Stimulated activated naive CD8-positive, alpha-beta T cell treated with anti-CD3 and anti-CD28 coated beads, Interleukin-15, Interleukin-2, amounts not matched to agents 100 ng/mL and 50 ng/mL, for 24 hours (primary cell): ENCODE data around the gene PTPRJ.

Source experiments
- H3K27ac Mint-ChIP-seq: one replicate; pipeline ENCODE4 v1.8.0; 2021; ENCODE audit warnings: mild to moderate bottlenecking, mixed read lengths
- H3K27me3 Mint-ChIP-seq: one replicate; pipeline ENCODE4 v1.8.0; 2021; ENCODE audit warnings: mixed read lengths
- H3K36me3 Mint-ChIP-seq: one replicate; pipeline ENCODE4 v1.8.0; 2021; ENCODE audit warnings: low read depth, mixed read lengths
- H3K4me1 Mint-ChIP-seq: one replicate; pipeline ENCODE4 v1.8.0; 2021; ENCODE audit warnings: low read depth, mixed read lengths
- H3K4me3 Mint-ChIP-seq: one replicate; pipeline ENCODE4 v1.8.0; 2021; ENCODE audit warnings: mild to moderate bottlenecking, mixed read lengths
- H3K9me3 Mint-ChIP-seq: one replicate; pipeline ENCODE4 v1.8.0; 2021; ENCODE audit warnings: mixed read lengths

The PTPRJ gene

DNA sequence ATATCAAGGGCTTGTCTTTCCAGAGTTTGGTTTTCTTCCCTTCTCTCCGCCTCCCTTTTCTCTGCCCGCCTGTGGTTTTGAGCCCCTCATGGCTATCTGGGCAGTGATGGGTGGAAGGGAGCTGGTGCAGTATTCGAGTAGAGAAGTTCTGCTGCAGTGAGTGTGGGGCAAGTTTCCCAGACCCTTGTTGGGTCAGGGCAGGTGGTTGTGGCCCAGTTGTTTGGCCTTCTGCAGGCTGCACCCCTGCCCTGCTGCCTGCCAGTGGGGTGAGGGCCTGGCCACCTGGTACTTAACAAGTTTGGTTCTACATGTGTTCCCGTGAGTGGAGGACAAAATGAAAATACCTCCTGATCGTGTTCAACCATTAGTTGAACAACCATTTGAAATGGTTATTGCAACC lies 65.2 kb downstream of the PTPRJ start:
- Mint-ChIP-seq H3K36me3 (peaks cover 8% of the 10 kb centered on the region), H3K4me3 (no peak overlapping the region)

GRCh38 chr11:48047616-48048015 lies 67.3 kb downstream of the PTPRJ start:
- Mint-ChIP-seq H3K4me1 (peaks cover 86% of the 10 kb centered on the region), H3K36me3 (peaks cover 3% of the 10 kb centered on the region), H3K27ac (peak overlapping the region; percentile 65), H3K9me3 (no peaks in the 10 kb centered on the region), H3K27me3 (no peaks in the 10 kb centered on the region), H3K4me3 (no peak overlapping the region)

More for the DNA sequence above, 65.2 kb downstream of the PTPRJ start:
- Mint-ChIP-seq H3K27me3 (no peaks in the 10 kb centered on the region), H3K9me3 (no peaks in the 10 kb centered on the region), H3K4me1 (peaks cover 73% of the 10 kb centered on the region), H3K27ac (peak overlapping the region; percentile 22)

- no peaks in the 10 kb centered on the region for H3K27me3 Mint-ChIP-seq
- H3K4me3 Mint-ChIP-seq, result no peak overlapping the region
- peak overlapping the region; percentile 16 for H3K27ac Mint-ChIP-seq
- H3K36me3 Mint-ChIP-seq, result peaks cover 3% of the 10 kb centered on the region
- H3K4me1 Mint-ChIP-seq, result peaks cover 80% of the 10 kb centered on the region
- no peaks in the 10 kb centered on the region for H3K9me3 Mint-ChIP-seq
Observed at GRCh38 chr11:48049036-48049435, 68.7 kb downstream of the PTPRJ start.

- no peak overlapping the region for H3K4me3 Mint-ChIP-seq
- H3K4me1 Mint-ChIP-seq, result peaks cover 80% of the 10 kb centered on the region
- H3K36me3 Mint-ChIP-seq, result peaks cover 3% of the 10 kb centered on the region
- no peaks in the 10 kb centered on the region for H3K27me3 Mint-ChIP-seq
- peak overlapping the region; percentile 55 for H3K27ac Mint-ChIP-seq
- no peaks in the 10 kb centered on the region for H3K9me3 Mint-ChIP-seq
Observed at GRCh38 chr11:48050304-48050703, 69.9 kb downstream of the PTPRJ start.

GRCh38 chr11:48051217-48051830 lies 71.0 kb downstream of the PTPRJ start:
- Mint-ChIP-seq H3K36me3 (peaks cover 3% of the 10 kb centered on the region), H3K4me1 (peaks cover 82% of the 10 kb centered on the region), H3K27me3 (no peaks in the 10 kb centered on the region), H3K9me3 (no peaks in the 10 kb centered on the region), H3K4me3 (no peak overlapping the region), H3K27ac (peak overlapping the region; percentile 16)

DNA sequence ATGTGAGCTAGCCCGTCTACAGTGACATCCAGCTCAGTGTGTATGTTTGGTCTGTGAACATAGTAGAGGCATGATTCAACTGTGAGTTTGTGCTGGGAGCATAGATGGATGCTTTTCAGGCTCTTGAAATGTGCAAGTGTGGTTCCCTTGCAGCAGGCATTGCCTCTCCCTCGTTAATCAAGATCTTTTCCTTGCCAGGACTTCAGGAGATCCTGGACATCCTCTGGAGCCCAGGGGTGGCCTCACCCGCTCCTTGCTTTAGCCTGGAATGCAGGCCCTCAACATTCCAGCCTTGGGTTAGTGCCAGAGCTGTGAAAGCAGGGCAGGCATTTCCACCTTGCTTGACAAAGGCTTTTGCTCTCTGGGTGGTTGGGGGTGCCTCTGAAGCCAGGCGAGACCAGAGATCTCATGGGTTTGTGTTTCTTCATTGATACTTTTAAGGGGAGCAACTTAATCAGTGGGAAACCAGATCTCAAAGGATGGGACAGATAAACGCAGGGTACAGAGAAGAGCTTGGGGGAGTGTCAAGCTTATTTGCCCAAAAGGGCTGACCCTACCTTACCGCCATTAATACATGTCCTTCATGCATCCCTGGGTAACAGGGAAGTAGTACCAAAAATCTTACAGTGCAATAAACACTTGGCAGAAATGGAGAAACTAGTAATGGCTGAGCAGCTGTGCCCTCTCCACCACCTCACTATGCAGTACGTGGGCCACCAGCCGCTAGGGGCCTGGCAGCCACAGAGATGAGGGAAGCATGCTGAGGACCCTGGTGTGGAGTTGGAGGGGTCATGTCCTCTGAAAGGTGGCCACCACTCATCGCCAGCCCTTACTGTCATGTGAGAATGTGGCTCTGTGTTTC lies 72.1 kb downstream of the PTPRJ start:
- Mint-ChIP-seq H3K27ac (no peak overlapping the region), H3K27me3 (no peaks in the 10 kb centered on the region), H3K36me3 (peaks cover 3% of the 10 kb centered on the region), H3K4me3 (no peak overlapping the region), H3K4me1 (peaks cover 87% of the 10 kb centered on the region), H3K9me3 (no peaks in the 10 kb centered on the region)

GRCh38 chr11:48054994-48055291 lies 74.6 kb downstream of the PTPRJ start:
- H3K4me3 Mint-ChIP-seq, result no peak overlapping the region
- no peaks in the 10 kb centered on the region for H3K9me3 Mint-ChIP-seq
- peaks cover 7% of the 10 kb centered on the region for H3K36me3 Mint-ChIP-seq

GRCh38 chr11:48055292-48056132 lies 75.2 kb downstream of the PTPRJ start:
- Mint-ChIP-seq H3K36me3 (peaks cover 4% of the 10 kb centered on the region), H3K4me1 (peaks cover 91% of the 10 kb centered on the region), H3K4me3 (peak overlapping the region; percentile 70), H3K27me3 (no peaks in the 10 kb centered on the region), H3K9me3 (no peaks in the 10 kb centered on the region), H3K27ac (peak overlapping the region; percentile 85)

More at GRCh38 chr11:48054994-48055291, 74.6 kb downstream of the PTPRJ start:
- H3K4me1 Mint-ChIP-seq, result peaks cover 91% of the 10 kb centered on the region
- no peaks in the 10 kb centered on the region for H3K27me3 Mint-ChIP-seq
- H3K27ac Mint-ChIP-seq, result peak overlapping the region; percentile 85

DNA sequence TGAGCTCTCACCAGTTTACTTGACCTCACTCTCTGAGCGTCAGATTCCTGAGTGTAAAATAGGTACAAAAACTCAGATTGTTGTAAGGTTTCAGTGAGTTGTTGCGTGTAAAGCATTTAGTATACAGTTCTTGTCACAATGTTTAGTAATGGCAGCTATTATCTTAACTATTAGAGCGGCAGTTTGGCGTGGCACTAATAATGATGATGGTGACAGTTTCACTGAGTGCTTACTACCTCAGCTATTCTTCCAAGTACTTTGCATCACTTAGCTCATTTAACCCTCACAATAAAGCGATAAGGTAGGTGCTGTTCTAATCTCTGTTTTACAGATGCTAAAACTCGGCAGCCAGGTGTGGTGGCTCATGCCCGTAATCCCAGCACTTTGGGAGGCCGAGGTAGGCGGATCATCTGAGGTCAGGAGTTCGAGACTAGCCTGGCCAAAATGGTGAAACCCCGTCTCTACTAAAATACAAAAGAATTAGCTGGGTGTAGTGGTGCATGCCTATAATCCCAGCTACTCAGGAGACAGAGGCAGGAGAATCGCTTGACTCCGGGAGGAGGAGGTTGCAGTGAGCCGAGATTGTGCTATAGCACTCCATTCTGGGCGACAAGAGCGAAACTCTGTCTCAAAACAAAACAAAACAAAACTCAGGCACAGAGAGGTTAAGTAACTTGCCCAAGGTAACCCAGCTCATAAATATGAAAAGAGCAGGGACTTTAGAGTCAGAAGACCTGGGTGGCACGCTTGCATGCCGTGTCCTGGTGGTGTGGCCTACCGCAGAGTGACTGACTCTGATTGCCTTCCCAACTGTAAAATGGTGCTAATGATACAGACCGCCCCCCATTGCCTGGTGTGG lies 76.2 kb downstream of the PTPRJ start:
- Mint-ChIP-seq H3K4me3 (peak overlapping the region; percentile 70), H3K9me3 (no peaks in the 10 kb centered on the region), H3K27me3 (no peaks in the 10 kb centered on the region), H3K4me1 (peaks cover 87% of the 10 kb centered on the region), H3K36me3 (peaks cover 4% of the 10 kb centered on the region), H3K27ac (peak overlapping the region; percentile 85)

- Mint-ChIP-seq H3K4me1 (peaks cover 75% of the 10 kb centered on the region), H3K9me3 (no peaks in the 10 kb centered on the region), H3K36me3 (peaks cover 4% of the 10 kb centered on the region), H3K4me3 (no peak overlapping the region), H3K27ac (no peak overlapping the region), H3K27me3 (no peaks in the 10 kb centered on the region)
Observed at GRCh38 chr11:48058064-48058463, 77.7 kb downstream of the PTPRJ start.

GRCh38 chr11:48058788-48059187 lies 78.4 kb downstream of the PTPRJ start:
- Mint-ChIP-seq H3K4me1 (peaks cover 78% of the 10 kb centered on the region), H3K9me3 (no peaks in the 10 kb centered on the region), H3K4me3 (no peak overlapping the region), H3K27me3 (no peaks in the 10 kb centered on the region), H3K36me3 (peaks cover 9% of the 10 kb centered on the region), H3K27ac (no peak overlapping the region)

- H3K9me3 Mint-ChIP-seq, result no peaks in the 10 kb centered on the region
- peaks cover 12% of the 10 kb centered on the region for H3K36me3 Mint-ChIP-seq
- H3K27ac Mint-ChIP-seq, result no peak overlapping the region
- H3K4me3 Mint-ChIP-seq, result no peak overlapping the region
- no peaks in the 10 kb centered on the region for H3K27me3 Mint-ChIP-seq
- peaks cover 60% of the 10 kb centered on the region for H3K4me1 Mint-ChIP-seq
Observed at GRCh38 chr11:48062649-48063048, 82.3 kb downstream of the PTPRJ start.

DNA sequence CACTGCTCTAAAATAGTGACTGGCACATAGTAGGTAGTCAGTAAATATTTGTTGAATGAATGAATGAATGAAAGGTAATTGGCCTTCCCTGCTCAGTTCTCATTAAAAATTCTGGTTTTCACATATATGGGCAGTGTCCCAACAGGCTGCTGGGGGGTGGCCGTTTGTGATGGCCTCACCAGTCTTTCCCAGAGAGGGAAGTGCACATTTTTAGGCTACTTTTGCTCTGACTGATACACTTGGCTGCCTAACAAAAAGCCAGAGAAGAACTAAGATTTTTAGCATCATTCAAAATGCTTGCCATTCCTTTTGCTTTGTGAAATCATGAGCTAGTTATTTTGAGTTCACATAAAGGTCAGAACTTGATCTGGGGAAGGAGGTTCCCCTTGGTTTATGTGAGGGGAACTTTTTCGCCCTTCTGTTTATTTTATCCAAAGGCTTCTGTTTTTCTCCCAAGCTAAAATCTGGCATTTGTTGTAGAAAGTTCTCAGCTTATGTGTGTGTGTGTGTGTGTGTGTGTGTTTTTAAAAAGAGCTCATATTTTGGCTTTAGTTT lies 83.1 kb downstream of the PTPRJ start:
- Mint-ChIP-seq H3K27me3 (no peaks in the 10 kb centered on the region), H3K27ac (no peak overlapping the region), H3K36me3 (peaks cover 17% of the 10 kb centered on the region), H3K4me3 (no peak overlapping the region), H3K9me3 (peaks cover 4% of the 10 kb centered on the region), H3K4me1 (peaks cover 58% of the 10 kb centered on the region)

DNA sequence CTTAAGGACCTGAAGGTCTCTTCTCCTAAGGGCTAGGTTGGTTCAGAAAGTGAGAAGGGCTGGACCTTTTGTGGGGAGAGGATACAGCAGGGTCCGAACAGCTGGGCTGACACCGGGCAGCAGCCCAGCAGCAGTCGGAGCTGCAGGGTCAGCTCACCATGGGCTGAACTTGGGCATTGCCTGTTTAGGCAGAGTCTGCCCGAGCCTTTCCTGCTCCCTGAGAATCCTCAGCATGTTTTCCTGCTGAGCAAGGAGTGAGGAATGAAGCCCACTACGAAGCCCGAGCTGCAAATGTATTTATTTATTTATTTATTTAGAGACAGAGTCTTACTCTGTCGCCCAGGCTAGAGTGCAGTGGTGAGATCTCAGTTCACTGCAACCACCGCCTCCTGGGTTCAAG lies 83.9 kb downstream of the PTPRJ start:
- Mint-ChIP-seq H3K4me3 (no peak overlapping the region), H3K9me3 (peaks cover 4% of the 10 kb centered on the region), H3K27ac (no peak overlapping the region), H3K4me1 (peaks cover 56% of the 10 kb centered on the region), H3K36me3 (peaks cover 20% of the 10 kb centered on the region), H3K27me3 (no peaks in the 10 kb centered on the region)
